Endothelial cell of umbilical vein (primary cell): Measurements from ENCODE around the gene TFF2. TPM values are rescaled to one million over a fixed set of nuclear protein-coding genes. Genes with fewer than 3 reads are reported as not detected.

ENCODE experiments used
- BruUV-seq: library from RNA; stranded (reverse); fragments of 400-500 nt; replicated peaks from 2 replicates; lab custom pipeline; 2021; lab: Mats Ljungman, UMichigan
- CTCF ChIA-PET: fragments of 300-600, 350-600 bp; sonication (Branson Sonifier 250); formaldehyde crosslinking; loops from one replicate; lab custom pipeline; 2021; ENCODE audit warnings: antibody characterized with exemption, inconsistent platforms; lab: Charles Lee
- POLR2A ChIA-PET: fragments of 300-600, 350-600 bp; sonication (Branson Sonifier 250); formaldehyde crosslinking; loops from one replicate; lab custom pipeline; 2021; ENCODE audit warnings: antibody characterized with exemption, inconsistent platforms; lab: Charles Lee
- DNase-seq: peaks from one replicate; pipeline ENCODE4 v3.0.0-alpha.2; 2011; ENCODE audit warnings: low read depth, low spot score
- FAIRE-seq: peaks from 2 replicates; lab custom pipeline; 2011; peaks lifted over from hg19 to GRCh38; lab: Jason Lieb, UNC
- H2AFZ ChIP-seq: 2 replicates; pipeline ENCODE4 v1.6.0; 2012; ENCODE audit warnings: low read depth, low read length, control low read depth, inconsistent platforms
- H3K27ac ChIP-seq: 2 replicates; pipeline ENCODE4 v1.5.1; 2011; ENCODE audit warnings: low read depth, mild to moderate bottlenecking, control low read depth, low read length, moderate library complexity; ENCODE audit not compliant: insufficient read depth
- H3K27me3 ChIP-seq, 2 experiments: 2 replicates each; pipeline versions ENCODE4 v1.6.0 to v1.6.1; 2011; ENCODE audit warnings: low read length in 2 of 2, mixed read lengths in 1 of 2; ENCODE audit not compliant: control insufficient read depth in 2 of 2, insufficient read depth in 2 of 2
- H3K36me3 ChIP-seq, 2 experiments: 2 replicates in 1 of 2; 3 replicates in 1 of 2; pipeline ENCODE4 v1.5.1; 2011; ENCODE audit warnings: low read length in 2 of 2, mild to moderate bottlenecking in 1 of 2, moderate library complexity in 1 of 2; ENCODE audit not compliant: control insufficient read depth in 2 of 2, insufficient read depth in 2 of 2; ENCODE audit errors: extremely low read depth in 1 of 2
- H3K4me1 ChIP-seq: 3 replicates; pipeline ENCODE4 v1.5.1; 2011; ENCODE audit warnings: mild to moderate bottlenecking, low read length; ENCODE audit not compliant: control insufficient read depth, insufficient read depth; ENCODE audit errors: extremely low read depth
- H3K4me2 ChIP-seq: 2 replicates; pipeline ENCODE4 v1.6.1; 2011; ENCODE audit warnings: low read length, control low read depth, mixed read lengths; ENCODE audit not compliant: insufficient read depth
- H3K4me3 ChIP-seq, 3 experiments: fragments of 200-600 bp in 1 of 3; sonication (generic), shearing (Covaris generic) in 1 of 3; replicated peaks in 1 of 3; 2 replicates each; pipeline ENCODE4 v1.5.1; 2011 to 2016; ENCODE audit warnings: control low read depth in 3 of 3, low read length in 3 of 3, mild to moderate bottlenecking in 2 of 3, inconsistent platforms in 1 of 3, low read depth in 1 of 3, moderate library complexity in 1 of 3; ENCODE audit not compliant: insufficient read depth in 1 of 3
- H3K79me2 ChIP-seq: 2 replicates; pipeline ENCODE4 v1.6.0; 2012; ENCODE audit warnings: low read length, inconsistent platforms; ENCODE audit not compliant: control insufficient read depth, insufficient read depth
- H3K9ac ChIP-seq: replicated peaks from 2 replicates; pipeline ENCODE3; 2011; ENCODE audit warnings: low read length, control low read depth; ENCODE audit not compliant: insufficient read depth; ENCODE audit errors: extremely low read depth
- H3K9me1 ChIP-seq: replicated peaks from 3 replicates; pipeline ENCODE4 v1.6.0; 2011; ENCODE audit warnings: mild to moderate bottlenecking, low read length; ENCODE audit not compliant: control insufficient read depth, insufficient read depth; ENCODE audit errors: extremely low read depth
- H3K9me3 ChIP-seq: replicated peaks from 2 replicates; pipeline ENCODE4 v1.5.1; 2012; ENCODE audit warnings: low read length, inconsistent platforms; ENCODE audit not compliant: control insufficient read depth, insufficient read depth
- H4K20me1 ChIP-seq: replicated peaks from 2 replicates; pipeline ENCODE3; 2011; ENCODE audit warnings: mild to moderate bottlenecking, low read length; ENCODE audit not compliant: control insufficient read depth, insufficient read depth; ENCODE audit errors: extremely low read depth
- CTCF ChIP-seq, 2 donors: IDR thresholded peaks; 1 replicate in 1 of 2; 2 replicates in 1 of 2; pipeline ENCODE4 v1.5.1; 2011; ENCODE audit warnings: low read length in 2 of 2, mild to moderate bottlenecking in 2 of 2, moderate library complexity in 2 of 2, control low read depth in 1 of 2, inconsistent platforms in 1 of 2, low read depth in 1 of 2; ENCODE audit not compliant: insufficient read depth in 1 of 2; ENCODE audit errors: extremely low read depth in 1 of 2
- EZH2 ChIP-seq: IDR thresholded peaks from 2 replicates; pipeline ENCODE4 v1.6.1; 2012; ENCODE audit warnings: borderline replicate concordance, low read depth, mild to moderate bottlenecking, moderate library complexity, low read length, inconsistent platforms; ENCODE audit not compliant: severe bottlenecking
- FOS ChIP-seq: IDR thresholded peaks from 2 replicates; pipeline ENCODE4 v1.6.1; 2011; ENCODE audit warnings: mild to moderate bottlenecking, low read length, moderate library complexity, borderline replicate concordance; ENCODE audit not compliant: insufficient read depth
- GATA2 ChIP-seq: IDR thresholded peaks from 2 replicates; pipeline ENCODE4 v1.7.0; 2011; ENCODE audit warnings: low read depth, mild to moderate bottlenecking, moderate library complexity, mixed read lengths, low read length; ENCODE audit not compliant: insufficient read length, insufficient read depth
- JUN ChIP-seq: IDR thresholded peaks from 2 replicates; pipeline ENCODE4 v1.6.1; 2011; ENCODE audit warnings: borderline replicate concordance, low read depth; ENCODE audit not compliant: insufficient read length, insufficient read depth
- MAX ChIP-seq: IDR thresholded peaks from 2 replicates; pipeline ENCODE4 v1.6.1; 2011; ENCODE audit not compliant: insufficient read depth, insufficient read length
- MYC ChIP-seq: IDR thresholded peaks from one replicate; pipeline ENCODE4 v1.6.1; 2011; ENCODE audit warnings: mild to moderate bottlenecking, low read depth, low read length
- POLR2A ChIP-seq: IDR thresholded peaks from 2 replicates; pipeline ENCODE4 v1.6.1; 2012; ENCODE audit warnings: low read depth, mild to moderate bottlenecking, control low read depth, low read length
- POLR2AphosphoS5 ChIP-seq: IDR thresholded peaks from 2 replicates; pipeline ENCODE4 v1.6.1; 2012; ENCODE audit warnings: low read depth, mild to moderate bottlenecking, control low read depth, low read length, moderate library complexity; ENCODE audit not compliant: insufficient read depth
- dilution Hi-C: fragments of 300-500 bp; cut with MboI; formaldehyde crosslinking; loops from one replicate; pipeline ENCODE4 v1.15.0; 2019; ENCODE audit warnings: low sequenced_read_pairs; ENCODE audit not compliant: extremely low pct_ligation_motif_present
- intact Hi-C: fragments of 100-400 bp; cut with micrococcal nuclease; formaldehyde crosslinking; loops from one replicate; pipeline ENCODE4 v1.10.0; 2022
- polyA plus RNA-seq, 4 experiments: library from polyadenylated mRNA; depleted of rRNA in 3 of 4; stranded (reverse) in 3 of 4; unstranded in 1 of 4; fragments of >200 nt; gene quantifications; 2 replicates each; pipeline versions ENCODE4 v1.2.1 to v1.2.3, GENCODE V29; 2011 to 2012; ENCODE audit warnings: missing spikeins in 1 of 4
- total RNA-seq: library from RNA; stranded (reverse); gene quantifications from 2 replicates; pipeline ENCODE4 v1.2.3, GENCODE V29; 2021

The TFF2 gene
- total and polyA plus RNA-seq, 2 donors (not counting 3 experiments of a cell fraction or from before 2014, with no cell fraction given) = not detected

DNA sequence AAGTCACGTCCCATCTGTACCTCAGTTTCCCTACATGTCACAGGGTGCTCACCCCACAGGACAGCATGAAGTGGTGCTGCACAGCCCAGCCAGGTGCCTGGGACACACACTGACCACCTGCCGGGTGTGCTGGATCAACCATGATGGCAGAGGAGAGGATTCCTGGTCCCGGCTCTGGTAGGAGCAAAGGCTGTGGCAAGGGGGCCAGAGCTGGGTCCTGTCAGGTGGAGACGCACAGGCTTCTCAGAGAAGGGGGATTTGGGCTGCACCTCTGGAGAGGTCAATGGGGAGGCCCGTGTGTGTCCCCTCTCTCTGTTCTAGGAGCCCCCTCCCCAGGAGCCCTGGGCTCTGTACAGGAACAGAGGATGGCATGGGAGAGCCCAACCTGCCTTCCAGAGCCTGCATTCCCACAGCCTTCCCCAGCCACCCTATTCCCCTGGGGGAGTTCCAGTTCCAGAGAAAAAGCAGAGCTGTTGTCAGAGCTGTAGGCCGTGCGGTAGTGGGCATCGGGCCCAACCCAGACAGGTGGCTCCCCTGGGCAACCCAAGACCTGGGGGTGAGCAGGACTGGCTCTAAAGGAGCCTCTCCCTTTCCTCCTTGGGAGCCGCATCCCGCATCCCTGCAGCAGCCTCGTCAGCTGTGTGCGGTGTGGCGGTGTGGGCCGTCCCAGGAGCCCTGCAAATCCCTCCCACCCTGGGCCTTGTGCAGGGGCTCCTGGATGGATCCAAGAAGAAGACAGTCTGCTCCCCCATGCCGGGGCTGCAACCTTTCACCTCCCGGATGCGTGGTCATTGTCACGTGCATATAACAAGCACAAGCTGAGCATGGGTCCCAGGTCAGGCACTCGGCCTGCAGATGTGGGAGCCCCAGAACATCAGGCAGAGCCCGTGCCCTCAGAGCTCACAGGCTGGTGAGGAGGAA, 32.7 kb downstream of the TFF2 start:
- Histone ChIP-seq H3K9ac (no peak overlapping the region), H3K9me1 (no peaks in the 10 kb centered on the region), H4K20me1 (no peaks in the 10 kb centered on the region), H3K4me3 (no peak overlapping the region), H3K27ac (no peak overlapping the region), H3K36me3 (no peaks in the 10 kb centered on the region), H3K9me3 (no peaks in the 10 kb centered on the region), H3K4me2 (no peak overlapping the region), H3K27me3 (peaks cover 2 to 6% of the 10 kb centered on the region in 2 experiments), H3K79me2 (no peaks in the 10 kb centered on the region), H2AFZ (no peak overlapping the region), H3K4me1 (no peaks in the 10 kb centered on the region)
- ChIA-PET CTCF (interaction anchor here (2.5 kb wide), 1 partner anchor 8 kb away, joined by 19 read pairs; no protein-coding TSS in a partner anchor), POLR2A (no interaction called here)
- FAIRE-seq (no peak), DNase-seq (no peak)
- dilution Hi-C loops (no loop called here), intact Hi-C loops (no loop called here)
- TF ChIP-seq POLR2AphosphoS5 (no peak), FOS (no peak), GATA2 (no peak), JUN (no peak), CTCF (IDR thresholded peaks at IDR 0.05; ENCODE audit: extremely low read depth in 1 of 2, insufficient read depth in 1 of 2, low read depth in 1 of 2, low read length in 2 of 2) (no peak), MYC (no peak), POLR2A (no peak), MAX (no peak), EZH2 (no peak)
- no TSS peak for BruUV-seq
